ENCODE measurements around the gene KCTD4.
"Not testable (repeated sequence)": the region's sequence is repeated elsewhere in the genome, so short reads cannot be mapped to it uniquely, and the experiment has no call there.

KCTD4 gene

GRCh38 chr13:45200701-45201232 lies at the start of gene KCTD4:
Gene KCTD4, minus strand, starts transcription at chr13:45201045. Its CDS starts 6,478 bp downstream, at chr13:45194567.
- no peak for DNase-seq

GRCh38 chr13:45249662-45250061 lies 48.8 kb upstream of the KCTD4 start:
- DNase-seq, result no peak

GRCh38 chr13:45244736-45245135 lies 43.9 kb upstream of the KCTD4 start:
- not testable (repeated sequence) for DNase-seq

GRCh38 chr13:45243077-45243476 lies 42.2 kb upstream of the KCTD4 start:
- DNase-seq, result no peak

- no peak for DNase-seq
These were observed 41.7 kb upstream of the KCTD4 start for GRCh38 chr13:45242524-45242923.

GRCh38 chr13:45242070-45242469 lies 41.2 kb upstream of the KCTD4 start:
- no peak for DNase-seq

- no peak for DNase-seq
These were observed 39.3 kb upstream of the KCTD4 start for GRCh38 chr13:45240143-45240542.

- no peak for DNase-seq
These were observed 38.3 kb upstream of the KCTD4 start for GRCh38 chr13:45238945-45239795.

GRCh38 chr13:45232591-45232990 lies 31.7 kb upstream of the KCTD4 start:
- DNase-seq, result no peak

- DNase-seq, result no peak
These were observed 30.9 kb upstream of the KCTD4 start for GRCh38 chr13:45231722-45232121.

GRCh38 chr13:45231305-45231704 lies 30.5 kb upstream of the KCTD4 start:
- DNase-seq, result no peak

GRCh38 chr13:45229172-45229571 lies 28.3 kb upstream of the KCTD4 start:
- DNase-seq, result no peak

GRCh38 chr13:45228002-45228401 lies 27.2 kb upstream of the KCTD4 start:
- DNase-seq, result no peak

GRCh38 chr13:45226024-45226423 lies 25.2 kb upstream of the KCTD4 start:
- DNase-seq, result no peak

- no peak for DNase-seq
These were observed 24.5 kb upstream of the KCTD4 start for GRCh38 chr13:45225370-45225769.

GRCh38 chr13:45224176-45224575 lies 23.3 kb upstream of the KCTD4 start:
- DNase-seq, result no peak

- DNase-seq, result no peak
These were observed 22.1 kb upstream of the KCTD4 start for GRCh38 chr13:45222919-45223318.

GRCh38 chr13:45222516-45222915 lies 21.7 kb upstream of the KCTD4 start:
- no peak for DNase-seq

- no peak for DNase-seq
These were observed 19.6 kb upstream of the KCTD4 start for GRCh38 chr13:45220403-45220802.

GRCh38 chr13:45219938-45220375 lies 19.1 kb upstream of the KCTD4 start:
- no peak for DNase-seq

- DNase-seq, result no peak
These were observed 18.5 kb upstream of the KCTD4 start for GRCh38 chr13:45219123-45219891.

- DNase-seq, result no peak
These were observed 17.8 kb upstream of the KCTD4 start for GRCh38 chr13:45218689-45219088.

- DNase-seq, result no peak
These were observed 15.3 kb upstream of the KCTD4 start for GRCh38 chr13:45216193-45216592.
